GM18951 (cell line): ENCODE measurements around the gene CBLN2.

Source experiments
- POLR2A ChIP-seq: IDR thresholded peaks from 4 replicates; pipeline ENCODE4 v1.6.1; 2011; ENCODE audit warnings: mild to moderate bottlenecking; ENCODE audit not compliant: insufficient read length, insufficient read depth; ENCODE audit errors: extremely low read depth
- in situ Hi-C: fragments of 300-500 bp; cut with MboI; formaldehyde crosslinking; loops from one replicate; pipeline ENCODE4 v1.12.0; 2022; ENCODE audit warnings: low sequenced_read_pairs, mixed read lengths, inconsistent platforms; ENCODE audit not compliant: unreplicated experiment

CBLN2 gene

DNA sequence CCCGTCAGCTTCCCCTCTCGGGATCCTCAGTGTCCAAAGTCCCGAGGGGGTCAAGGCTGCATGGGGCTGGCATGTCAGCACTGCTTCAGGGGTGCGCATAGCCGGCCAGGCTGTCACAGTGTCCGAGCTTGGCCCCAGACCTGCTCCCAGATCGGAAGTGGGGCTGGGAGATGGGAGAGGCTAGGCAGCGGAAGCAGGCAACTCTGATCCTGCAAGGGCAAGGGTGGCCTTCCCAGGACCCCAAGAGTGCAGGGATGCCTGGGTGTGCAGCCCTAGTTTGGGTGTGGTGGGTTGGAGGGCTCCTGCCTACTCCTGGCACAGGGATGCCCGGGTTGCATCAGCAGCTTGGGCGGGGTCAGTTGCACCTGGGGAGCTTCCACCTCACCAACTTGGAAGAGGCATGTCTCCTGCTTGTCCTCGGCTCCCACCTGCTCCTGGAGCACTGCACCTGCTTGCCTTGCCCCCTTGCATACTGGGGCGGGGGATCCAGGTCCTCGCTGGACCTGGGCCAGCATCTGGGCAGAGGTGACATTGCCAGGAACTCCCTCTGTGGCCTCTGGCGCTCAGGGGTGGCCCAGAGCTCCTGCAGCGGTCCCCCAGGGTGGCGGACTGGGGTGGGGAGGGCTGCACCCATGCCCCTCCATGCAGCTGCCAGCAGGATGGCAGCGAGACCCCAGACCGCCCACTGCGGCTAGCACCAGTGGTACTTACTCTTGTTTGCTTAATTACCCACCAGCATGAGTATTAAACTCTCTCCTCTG is 41.3 kb downstream of the CBLN2 start:
- in situ Hi-C loops, result no loop called here
- TF ChIP-seq POLR2A, result no peak

DNA sequence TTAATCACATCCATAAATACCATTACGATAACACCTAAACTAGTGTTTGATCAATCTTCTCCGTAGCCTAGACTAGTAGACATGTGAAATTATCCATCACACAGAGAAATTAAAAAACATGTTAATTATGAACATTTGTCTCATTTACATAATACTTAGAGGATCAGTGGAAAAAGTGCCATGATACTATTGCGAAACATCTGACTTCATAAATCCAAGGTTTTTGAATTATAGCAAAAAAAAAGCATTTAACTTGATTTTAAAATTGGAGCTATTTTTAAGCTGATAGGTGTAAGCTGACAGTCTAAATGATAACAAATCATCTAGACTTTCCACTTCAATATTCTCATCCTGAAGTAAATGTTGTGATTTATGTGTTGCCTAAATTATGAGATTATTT is 51.6 kb downstream of the CBLN2 start:
- no peak for TF ChIP-seq POLR2A
- in situ Hi-C loops, result no loop called here
